Spinal cord (tissue), 10 donors: ENCODE measurements around the gene PDE4D. TPM values are rescaled to one million over a fixed set of nuclear protein-coding genes. Genes with fewer than 3 reads are reported as not detected.
"Not testable (repeated sequence)": the region's sequence is repeated elsewhere in the genome, so short reads cannot be mapped to it uniquely, and the experiment has no call there.

Experiments used
- DNase-seq, 6 donors: peaks; one replicate each; pipeline versions ENCODE4 v3.0.0 to v3.0.0-alpha.2; 2013 to 2015; ENCODE audit warnings: low spot score in 6 of 6, low read depth in 4 of 6
- H3K27ac ChIP-seq: one replicate; pipeline ENCODE4 v1.5.1; 2013; ENCODE audit warnings: low read depth, low read length, control low read depth
- H3K27me3 ChIP-seq: one replicate; pipeline ENCODE4 v1.6.1; 2013; ENCODE audit warnings: low read length; ENCODE audit not compliant: control insufficient read depth, insufficient read depth
- H3K36me3 ChIP-seq: one replicate; pipeline ENCODE4 v1.6.1; 2013; ENCODE audit warnings: low read length; ENCODE audit not compliant: control insufficient read depth, insufficient read depth
- H3K4me1 ChIP-seq: one replicate; pipeline ENCODE4 v1.6.1; 2013; ENCODE audit warnings: low read length; ENCODE audit not compliant: control insufficient read depth, insufficient read depth
- H3K4me3 ChIP-seq: one replicate; pipeline ENCODE4 v1.5.1; 2013; ENCODE audit warnings: low read depth, low read length, control low read depth
- H3K9me3 ChIP-seq: one replicate; pipeline ENCODE4 v1.6.1; 2013; ENCODE audit warnings: low read length; ENCODE audit not compliant: control insufficient read depth, insufficient read depth
- WGBS: methylation state at CpG from one replicate; pipeline ENCODE4 v1.1.5; 2013; ENCODE audit warnings: missing lambda C conversion rate; ENCODE audit not compliant: insufficient coverage; 5-methylcytosine and 5-hydroxymethylcytosine counted together
- polyA plus RNA-seq, 2 donors: library from polyadenylated mRNA; unstranded; fragments of 120-200 nt; gene quantifications; one replicate each; pipeline ENCODE4 v1.2.1, GENCODE V29; 2013; ENCODE audit not compliant: insufficient read length in 2 of 2
- total RNA-seq, 2 donors: library from RNA; depleted of rRNA in 1 of 2; stranded (reverse); fragments of 120-200 nt in 1 of 2; fragments of >200 nt in 1 of 2; gene quantifications; one replicate each; pipeline versions ENCODE4 v1.2.3 to v1.2.4, GENCODE V29; 2013 to 2014
- donor health status: healthy.

PDE4D gene
- total and polyA plus RNA-seq, 4 donors, result 16.1 to 84.0 (median 37.0) TPM

GRCh38 chr5:59767681-59768151, 125.8 kb downstream of the PDE4D start:
- peak overlapping the region; percentile 90 for H3K27ac ChIP-seq
- peak overlapping the region; percentile 65 for H3K4me3 ChIP-seq
- no peaks in the 10 kb centered on the region for H3K9me3 ChIP-seq
- peaks cover 6% of the 10 kb centered on the region for H3K4me1 ChIP-seq
- no CpG with 5 or more reads among the region's 4 CpGs for WGBS
- DNase-seq, result peak in 1 of 6 donors; percentile 39
- no peaks in the 10 kb centered on the region for H3K27me3 ChIP-seq
- no peaks in the 10 kb centered on the region for H3K36me3 ChIP-seq

GRCh38 chr5:59767211-59767605, 126.3 kb downstream of the PDE4D start:
- peaks cover 6% of the 10 kb centered on the region for H3K4me1 ChIP-seq
- DNase-seq, result no peak
- no peaks in the 10 kb centered on the region for H3K27me3 ChIP-seq
- H3K4me3 ChIP-seq, result peak overlapping the region; percentile 65
- no peaks in the 10 kb centered on the region for H3K36me3 ChIP-seq
- peak overlapping the region; percentile 36 for H3K27ac ChIP-seq
- H3K9me3 ChIP-seq, result no peaks in the 10 kb centered on the region

GRCh38 chr5:59766427-59767210, 126.9 kb downstream of the PDE4D start:
- Histone ChIP-seq H3K9me3 (no peaks in the 10 kb centered on the region), H3K27me3 (no peaks in the 10 kb centered on the region), H3K36me3 (no peaks in the 10 kb centered on the region), H3K4me3 (peak overlapping the region; percentile 65), H3K27ac (peak overlapping the region; percentile 36), H3K4me1 (peaks cover 6% of the 10 kb centered on the region)
- WGBS, result 46% methylated on average over 5 of the region's 7 CpGs
- DNase-seq, result peak in 2 of 6 donors; percentile 69 to 73

GRCh38 chr5:59765446-59765845, 128.1 kb downstream of the PDE4D start:
- Histone ChIP-seq H3K36me3 (no peaks in the 10 kb centered on the region), H3K4me3 (peak overlapping the region; percentile 65), H3K27ac (no peak overlapping the region), H3K27me3 (no peaks in the 10 kb centered on the region), H3K4me1 (peaks cover 6% of the 10 kb centered on the region), H3K9me3 (no peaks in the 10 kb centered on the region)
- WGBS, result no CpG with 5 or more reads among the region's 2 CpGs
- no peak for DNase-seq

GRCh38 chr5:59764361-59764760, 129.2 kb downstream of the PDE4D start:
- WGBS, result 100% methylated on average over 1 of the region's 3 CpGs
- H3K9me3 ChIP-seq, result no peaks in the 10 kb centered on the region
- H3K4me3 ChIP-seq, result no peak overlapping the region
- H3K4me1 ChIP-seq, result peaks cover 6% of the 10 kb centered on the region
- H3K36me3 ChIP-seq, result no peaks in the 10 kb centered on the region
- no peaks in the 10 kb centered on the region for H3K27me3 ChIP-seq
- no peak overlapping the region for H3K27ac ChIP-seq
- no peak for DNase-seq

- no CpG with 5 or more reads among the region's 2 CpGs for WGBS
- no peaks in the 10 kb centered on the region for H3K9me3 ChIP-seq
- DNase-seq, result no peak
Observed at GRCh38 chr5:59763541-59763940, 130.0 kb downstream of the PDE4D start.

GRCh38 chr5:59762232-59762631, 131.3 kb downstream of the PDE4D start:
- 98% methylated on average over 5 of the region's 5 CpGs for WGBS
- not testable (repeated sequence) for H3K4me3 ChIP-seq, DNase-seq, H3K9me3 ChIP-seq, H3K27ac ChIP-seq, H3K36me3 ChIP-seq, H3K27me3 ChIP-seq, H3K4me1 ChIP-seq

More at GRCh38 chr5:59763541-59763940, 130.0 kb downstream of the PDE4D start:
- no peak overlapping the region for H3K4me3 ChIP-seq
- no peaks in the 10 kb centered on the region for H3K36me3 ChIP-seq
- H3K27me3 ChIP-seq, result no peaks in the 10 kb centered on the region
- H3K27ac ChIP-seq, result no peak overlapping the region
- H3K4me1 ChIP-seq, result peaks cover 5% of the 10 kb centered on the region

- no peak for DNase-seq
- Histone ChIP-seq H3K27me3 (no peaks in the 10 kb centered on the region), H3K36me3 (no peaks in the 10 kb centered on the region), H3K4me1 (no peaks in the 10 kb centered on the region), H3K4me3 (no peak overlapping the region), H3K9me3 (no peaks in the 10 kb centered on the region), H3K27ac (no peak overlapping the region)
- no CpG with 5 or more reads among the region's 2 CpGs for WGBS
Observed at GRCh38 chr5:59760785-59761348, 132.7 kb downstream of the PDE4D start.

GRCh38 chr5:59759600-59760351, 133.8 kb downstream of the PDE4D start:
- Histone ChIP-seq H3K27ac (no peak overlapping the region), H3K4me3 (no peak overlapping the region), H3K4me1 (no peaks in the 10 kb centered on the region), H3K9me3 (no peaks in the 10 kb centered on the region), H3K36me3 (no peaks in the 10 kb centered on the region), H3K27me3 (no peaks in the 10 kb centered on the region)
- no peak for DNase-seq
- 79% methylated on average over 2 of the region's 4 CpGs for WGBS
